GM18867 (cell line): ENCODE data around the gene IL22RA2.

ENCODE experiments used
- ATAC-seq: cut with Tn5 transposase; IDR thresholded peaks from one replicate; pipeline ENCODE4 v1.9.1; 2021; ENCODE audit warnings: mild to moderate bottlenecking, moderate library complexity; ENCODE audit not compliant: unreplicated experiment

IL22RA2 gene

DNA sequence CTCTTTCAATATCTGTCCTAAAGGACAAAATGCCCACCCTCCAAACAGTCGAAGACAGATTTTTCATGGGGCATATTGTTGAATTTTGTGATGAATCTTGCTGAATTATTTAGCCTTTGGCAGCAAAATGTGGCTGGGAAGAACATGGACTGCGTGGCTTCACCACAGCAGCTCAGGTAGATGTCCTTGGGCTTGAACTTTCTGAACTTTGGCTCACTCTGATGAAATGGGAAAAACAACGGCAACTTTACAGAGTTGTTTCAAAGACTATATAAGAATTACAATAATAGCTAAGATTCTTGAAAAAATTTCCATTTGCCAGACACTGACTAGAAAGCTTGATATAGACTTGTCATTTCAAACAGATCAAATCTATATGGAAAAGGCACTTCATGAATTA, 75.9 kb downstream of the IL22RA2 start:
- ATAC-seq, result no peak

- peak; percentile 44 for ATAC-seq
Measured at GRCh38 chr6:137097057-137097456, 76.4 kb downstream of the IL22RA2 start.

DNA sequence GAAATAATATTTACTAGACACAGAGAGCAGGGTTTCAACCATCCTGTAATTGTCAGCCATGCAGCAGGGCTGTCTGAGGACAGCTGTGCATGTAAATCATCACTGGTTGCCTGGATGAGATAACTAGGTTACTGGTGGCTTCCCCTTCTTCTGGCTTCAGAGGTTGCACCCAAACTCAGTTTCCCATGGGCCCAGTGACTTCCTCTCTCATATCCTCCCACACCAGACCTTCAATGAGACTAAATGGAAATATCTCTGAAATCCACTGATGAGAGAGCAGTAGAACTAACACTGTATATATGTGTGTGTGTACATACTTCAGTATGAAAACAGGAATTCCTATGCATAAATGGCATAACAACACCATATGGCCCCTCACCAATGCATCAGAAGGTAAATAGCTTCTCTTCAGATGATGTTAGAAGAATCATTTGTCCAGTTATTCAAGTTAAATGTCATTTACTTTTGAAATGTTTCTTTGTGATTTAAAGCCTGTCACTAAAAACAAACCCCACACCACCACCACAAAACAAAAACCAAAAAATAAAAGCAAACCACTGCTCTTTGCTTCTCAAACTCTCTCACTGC, 77.7 kb downstream of the IL22RA2 start:
- peak; percentile 76 for ATAC-seq

DNA sequence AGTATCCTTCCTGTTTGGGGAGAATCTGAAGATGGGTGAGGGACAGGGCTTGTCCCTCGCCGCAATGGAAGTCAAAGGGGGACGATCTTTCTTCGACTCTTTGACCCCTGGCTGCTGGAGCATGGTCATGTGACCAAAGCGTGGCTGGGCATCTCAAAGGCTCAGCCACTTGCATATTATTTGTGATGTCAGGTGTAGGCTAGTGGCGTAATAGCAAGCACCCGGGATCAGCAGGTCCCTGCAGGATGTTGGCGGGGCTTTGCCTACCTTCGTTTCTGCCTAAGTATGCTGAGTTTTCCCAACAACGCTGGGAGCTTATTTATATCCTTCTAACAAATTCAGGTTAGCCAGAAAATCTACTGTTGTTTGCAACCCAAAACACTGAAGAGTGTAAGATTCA, 78.4 kb downstream of the IL22RA2 start:
- no peak for ATAC-seq

DNA sequence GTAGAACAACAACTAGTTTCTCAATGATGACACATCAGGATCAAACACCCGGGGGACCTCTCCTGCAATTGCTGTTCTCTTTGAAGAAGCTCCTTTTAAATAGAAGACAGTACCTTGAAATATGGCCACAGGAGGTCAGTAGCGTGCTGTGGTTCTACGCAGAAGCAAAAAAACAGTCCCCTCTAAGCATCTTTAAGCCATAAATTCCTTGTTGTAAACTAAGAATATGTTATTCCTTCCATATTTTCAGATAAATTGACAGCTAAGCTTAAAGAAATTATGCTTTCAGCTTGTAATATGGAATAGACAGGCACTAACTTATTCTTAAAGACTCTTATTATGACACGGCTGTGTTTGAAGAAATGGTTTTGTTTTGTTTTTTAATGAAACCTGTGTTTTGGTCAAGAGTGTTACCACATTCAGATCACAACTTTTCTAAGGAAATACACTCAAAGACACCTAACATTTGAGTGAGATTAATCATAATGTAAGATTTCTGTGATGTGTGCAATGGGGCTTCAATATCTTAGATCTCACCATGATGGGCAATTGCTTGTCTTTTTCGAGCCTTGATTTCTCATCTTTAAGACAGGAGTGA, 78.9 kb downstream of the IL22RA2 start:
- peak; percentile 38 for ATAC-seq
